Measurements from ENCODE around the gene TXNDC16. TPM values are rescaled to one million over a fixed set of nuclear protein-coding genes. Genes with fewer than 3 reads are reported as not detected.

Gene TXNDC16
- total RNA-seq, 4 donors from 2014 or later = 2.8 to 22.3 (median 12.8) TPM

DNA sequence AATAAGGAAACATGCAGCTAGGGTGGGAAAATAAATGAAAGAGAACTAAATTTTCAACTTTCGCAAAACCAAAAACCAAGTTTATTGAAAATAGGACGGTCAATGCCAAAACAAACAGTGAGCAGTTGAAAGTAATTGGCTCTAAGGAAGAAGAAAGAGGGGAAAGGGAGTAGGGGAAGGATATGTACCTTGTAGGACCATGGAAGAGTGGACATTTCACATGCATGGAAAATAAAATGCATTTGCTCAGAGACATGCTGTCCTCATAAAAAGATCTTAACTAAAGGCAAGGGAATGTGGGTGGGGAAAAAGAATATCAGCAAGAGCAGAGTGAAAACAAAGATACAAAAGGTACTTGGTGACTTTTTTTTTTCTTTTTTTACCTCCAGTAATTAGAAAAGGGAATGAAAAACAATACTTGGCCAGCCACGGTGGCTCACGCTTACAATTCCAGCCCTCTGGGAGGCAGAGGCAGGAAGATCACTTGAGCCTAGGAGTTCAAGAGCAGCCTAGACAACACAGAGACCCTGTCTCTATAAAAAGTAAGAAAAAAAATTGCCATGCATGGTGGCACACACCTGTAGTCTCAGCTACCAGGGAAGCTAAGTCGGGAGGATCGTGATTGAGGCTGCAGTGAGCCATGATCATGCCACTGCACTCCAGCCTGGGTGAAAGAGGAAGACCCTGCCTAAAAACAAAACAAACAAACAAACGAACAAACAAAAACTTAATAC lies 6.6 kb downstream of the TXNDC16 start:
- DNase-seq = no peak
- no peaks in the 10 kb centered on the region for H3K36me3 ChIP-seq
- H3K27me3 ChIP-seq = no peaks in the 10 kb centered on the region
- no peak overlapping the region for H3K27ac ChIP-seq
- H3K9me3 ChIP-seq = no peaks in the 10 kb centered on the region
- TF ChIP-seq, protein P1, sequence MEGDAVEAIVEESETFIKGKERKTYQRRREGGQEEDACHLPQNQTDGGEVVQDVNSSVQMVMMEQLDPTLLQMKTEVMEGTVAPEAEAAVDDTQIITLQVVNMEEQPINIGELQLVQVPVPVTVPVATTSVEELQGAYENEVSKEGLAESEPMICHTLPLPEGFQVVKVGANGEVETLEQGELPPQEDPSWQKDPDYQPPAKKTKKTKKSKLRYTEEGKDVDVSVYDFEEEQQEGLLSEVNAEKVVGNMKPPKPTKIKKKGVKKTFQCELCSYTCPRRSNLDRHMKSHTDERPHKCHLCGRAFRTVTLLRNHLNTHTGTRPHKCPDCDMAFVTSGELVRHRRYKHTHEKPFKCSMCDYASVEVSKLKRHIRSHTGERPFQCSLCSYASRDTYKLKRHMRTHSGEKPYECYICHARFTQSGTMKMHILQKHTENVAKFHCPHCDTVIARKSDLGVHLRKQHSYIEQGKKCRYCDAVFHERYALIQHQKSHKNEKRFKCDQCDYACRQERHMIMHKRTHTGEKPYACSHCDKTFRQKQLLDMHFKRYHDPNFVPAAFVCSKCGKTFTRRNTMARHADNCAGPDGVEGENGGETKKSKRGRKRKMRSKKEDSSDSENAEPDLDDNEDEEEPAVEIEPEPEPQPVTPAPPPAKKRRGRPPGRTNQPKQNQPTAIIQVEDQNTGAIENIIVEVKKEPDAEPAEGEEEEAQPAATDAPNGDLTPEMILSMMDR (IDR thresholded peaks at IDR 0.05) = no peak
- TF ChIP-seq POLR2A (IDR thresholded peaks at IDR 0.05) = no peak
- no peak overlapping the region for H3K4me3 ChIP-seq
- intact Hi-C loops (cut with DNase I; ENCODE audit: low total_unique reads) = no loop called here
- no peaks in the 10 kb centered on the region for H3K4me1 ChIP-seq

DNA sequence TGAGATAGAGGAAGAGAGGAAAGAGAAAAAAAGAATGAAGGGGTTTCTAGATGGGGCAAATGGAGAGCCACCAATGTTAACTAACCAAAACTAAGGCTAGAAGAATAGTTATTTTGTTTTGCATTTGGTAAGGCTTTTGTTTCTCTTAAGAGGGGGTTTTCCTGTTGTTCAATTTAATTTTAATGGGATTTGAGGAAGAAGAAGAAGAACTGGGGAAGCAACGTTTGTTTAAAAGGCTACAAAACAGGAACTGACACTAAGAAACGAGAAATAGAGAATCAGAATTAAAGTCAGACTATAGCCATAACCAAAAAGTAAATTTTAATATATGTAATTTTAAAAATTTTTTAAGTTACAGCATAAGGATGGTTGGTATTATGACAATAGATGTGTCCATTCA lies 13.7 kb downstream of the TXNDC16 start:
- H3K27ac ChIP-seq = no peak overlapping the region
- no peaks in the 10 kb centered on the region for H3K36me3 ChIP-seq
- DNase-seq = no peak
- TF ChIP-seq, protein P1 (IDR thresholded peaks at IDR 0.05) = no peak
- no peak for TF ChIP-seq POLR2A (IDR thresholded peaks at IDR 0.05)
- H3K4me3 ChIP-seq = no peak overlapping the region
- no peaks in the 10 kb centered on the region for H3K27me3 ChIP-seq
- H3K4me1 ChIP-seq = no peaks in the 10 kb centered on the region
- intact Hi-C loops (cut with DNase I; ENCODE audit: low total_unique reads) = no loop called here
- H3K9me3 ChIP-seq = no peaks in the 10 kb centered on the region

DNA sequence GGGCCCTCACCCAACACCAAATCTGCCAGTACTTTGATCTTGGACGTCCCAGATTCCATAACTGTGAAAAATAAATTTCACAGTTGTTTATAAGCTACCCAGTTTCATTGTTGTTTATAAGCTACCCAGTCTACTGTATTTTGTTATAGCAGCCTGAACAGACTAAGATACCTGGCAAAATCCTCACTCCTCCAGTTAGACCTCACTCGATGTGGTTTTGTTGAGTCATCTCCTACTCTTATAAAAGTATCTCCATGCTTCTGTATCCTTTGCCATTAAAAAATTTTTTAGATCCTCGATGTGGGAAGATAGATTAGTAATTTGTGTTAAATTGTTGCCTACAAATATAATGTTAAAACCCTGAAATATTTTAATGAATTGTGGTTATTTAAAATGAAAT lies 16.0 kb downstream of the TXNDC16 start:
- TF ChIP-seq, protein P1 (IDR thresholded peaks at IDR 0.05) = no peak
- no peak for TF ChIP-seq POLR2A (IDR thresholded peaks at IDR 0.05)
- Histone ChIP-seq H3K36me3 (no peaks in the 10 kb centered on the region), H3K4me1 (no peaks in the 10 kb centered on the region), H3K9me3 (no peaks in the 10 kb centered on the region), H3K27me3 (no peaks in the 10 kb centered on the region), H3K4me3 (no peak overlapping the region), H3K27ac (no peak overlapping the region)
- intact Hi-C loops (cut with DNase I; ENCODE audit: low total_unique reads) = no loop called here
- DNase-seq = no peak

DNA sequence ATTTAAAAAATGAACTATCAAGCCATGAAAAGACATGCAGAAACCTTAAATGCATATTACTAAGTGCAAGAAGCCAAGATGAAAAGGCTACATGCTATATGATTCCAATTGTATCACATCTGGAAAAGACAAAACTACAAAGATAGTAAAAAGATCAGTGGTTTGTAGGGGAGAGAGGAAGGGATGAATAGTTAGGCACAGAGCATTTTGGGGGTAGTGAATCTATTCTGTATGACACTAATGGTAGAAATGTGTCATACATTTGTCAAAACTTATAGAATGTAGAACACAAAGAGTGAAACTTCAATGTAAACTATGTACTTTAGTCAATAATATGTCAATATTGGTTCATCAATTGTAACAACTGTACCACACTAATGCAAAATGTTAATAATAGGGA lies 20.8 kb downstream of the TXNDC16 start:
- Histone ChIP-seq H3K4me3 (no peak overlapping the region), H3K36me3 (no peaks in the 10 kb centered on the region), H3K4me1 (no peaks in the 10 kb centered on the region), H3K27me3 (no peaks in the 10 kb centered on the region), H3K9me3 (no peaks in the 10 kb centered on the region), H3K27ac (no peak overlapping the region)
- DNase-seq = no peak
- intact Hi-C loops (cut with DNase I; ENCODE audit: low total_unique reads) = no loop called here
- TF ChIP-seq POLR2A (IDR thresholded peaks at IDR 0.05) = no peak
- TF ChIP-seq, protein P1 (IDR thresholded peaks at IDR 0.05) = no peak

DNA sequence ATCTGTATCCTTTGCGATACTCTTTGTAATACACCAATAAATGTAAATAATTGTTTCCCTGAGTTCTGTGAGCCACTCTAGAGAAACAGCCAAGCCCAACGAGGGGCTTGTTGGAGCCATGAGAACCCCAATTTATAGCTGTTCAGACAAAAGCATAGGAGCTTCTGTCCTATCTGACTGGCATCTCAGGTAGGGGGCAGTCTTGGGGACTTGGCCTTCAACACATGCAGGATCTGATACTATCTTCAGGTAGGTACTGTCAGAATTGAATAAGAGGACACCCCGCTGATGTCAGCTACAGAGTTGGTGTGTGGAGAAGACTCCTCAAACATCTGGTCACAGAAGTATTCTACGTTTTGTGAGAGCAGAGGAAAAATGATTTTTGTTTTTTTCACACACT lies 25.3 kb downstream of the TXNDC16 start:
- Histone ChIP-seq H3K27me3 (no peaks in the 10 kb centered on the region), H3K27ac (no peak overlapping the region), H3K36me3 (no peaks in the 10 kb centered on the region), H3K9me3 (no peaks in the 10 kb centered on the region), H3K4me1 (no peaks in the 10 kb centered on the region), H3K4me3 (no peak overlapping the region)
- DNase-seq = no peak
- intact Hi-C loops (cut with DNase I; ENCODE audit: low total_unique reads) = no loop called here
- TF ChIP-seq, protein P1 (IDR thresholded peaks at IDR 0.05) = no peak
- no peak for TF ChIP-seq POLR2A (IDR thresholded peaks at IDR 0.05)
